GM12878 (cell line): ENCODE results near the gene NAT8. TPM values are rescaled to one million over a fixed set of nuclear protein-coding genes. Genes with fewer than 3 reads are reported as not detected.
"Not testable (repeated sequence)": the region's sequence is repeated elsewhere in the genome, so short reads cannot be mapped to it uniquely, and the experiment has no call there.

Experiments
- ATAC-seq: fragments of 200-7000 bp; cut with Tn5 transposase; 3 replicates; pipeline ENCODE4 v1.9.1; 2020; ENCODE audit warnings: mild to moderate bottlenecking, moderate library complexity
- BruUV-seq: library from RNA; stranded (reverse); fragments of 400-500 nt; replicated peaks from 2 replicates; lab custom pipeline; 2021; lab: Mats Ljungman, UMichigan
- CTCF ChIA-PET: fragments of 300-600 bp; sonication (Branson Sonifier 250); formaldehyde crosslinking; extraction: SDS; loops from one replicate; lab custom pipeline; 2021; ENCODE audit warnings: inconsistent platforms; lab: Yijun Ruan, JAX
- POLR2A ChIA-PET: fragments of 350-600 bp; formaldehyde crosslinking; extraction: SDS; loops from one replicate; lab custom pipeline; 2021; ENCODE audit warnings: inconsistent platforms; lab: Charles Lee
- RAD21 ChIA-PET: fragments of 300-600 bp; sonication (Branson Sonifier 250); formaldehyde crosslinking; loops from one replicate; lab custom pipeline; 2023; ENCODE audit warnings: antibody characterized with exemption; ENCODE audit not compliant: unreplicated experiment; lab: Charles Lee
- SMC1A ChIA-PET: fragments of 300-600 bp; sonication (Branson Sonifier 250); formaldehyde crosslinking; loops from one replicate; lab custom pipeline; 2023; ENCODE audit not compliant: unreplicated experiment, uncharacterized antibody; lab: Charles Lee
- DNase-seq: peaks from one replicate; pipeline ENCODE4 v3.0.0-alpha.2; 2011; ENCODE audit warnings: low read depth, low spot score
- FAIRE-seq: peaks from 3 replicates; lab custom pipeline; 2011; peaks lifted over from hg19 to GRCh38; lab: Jason Lieb, UNC
- H2AFZ ChIP-seq: 2 replicates; pipeline ENCODE4 v1.6.0; 2011; ENCODE audit warnings: low read depth, low read length, control low read depth; ENCODE audit not compliant: control insufficient read depth
- H3K27ac ChIP-seq: 2 replicates; pipeline ENCODE4 v1.5.1; 2011; ENCODE audit warnings: control low read depth; ENCODE audit not compliant: control insufficient read depth, insufficient read depth
- H3K27me3 ChIP-seq, 2 experiments: replicated peaks in 1 of 2; 2 replicates each; pipeline versions ENCODE4 v1.6.0 to v1.6.1; 2011; ENCODE audit warnings: low read length in 1 of 2; ENCODE audit not compliant: control insufficient read depth in 2 of 2, insufficient read depth in 2 of 2
- H3K36me3 ChIP-seq, 2 experiments: 2 replicates each; pipeline ENCODE4 v1.5.1; 2011; ENCODE audit warnings: low read length in 1 of 2; ENCODE audit not compliant: control insufficient read depth in 2 of 2, insufficient read depth in 2 of 2
- H3K4me1 ChIP-seq: 2 replicates; pipeline ENCODE4 v1.6.1; 2011; ENCODE audit warnings: mild to moderate bottlenecking, low read length, moderate library complexity, mixed read lengths; ENCODE audit not compliant: control insufficient read depth, insufficient read depth
- H3K4me2 ChIP-seq: 2 replicates; pipeline ENCODE4 v1.6.0; 2011; ENCODE audit warnings: control low read depth; ENCODE audit not compliant: control insufficient read depth, insufficient read depth
- H3K4me3 ChIP-seq: fragments of 200-600 bp; sonication (generic); 2 replicates; pipeline ENCODE4 v1.5.1; 2016
- H3K79me2 ChIP-seq: 2 replicates; pipeline ENCODE4 v1.6.0; 2011; ENCODE audit warnings: low read length; ENCODE audit not compliant: control insufficient read depth, insufficient read depth
- H3K9ac ChIP-seq: 2 replicates; pipeline ENCODE4 v1.8.0; 2011; ENCODE audit warnings: low read length, control low read depth, mixed read lengths; ENCODE audit not compliant: control insufficient read depth, insufficient read depth
- H3K9me3 ChIP-seq: replicated peaks from 3 replicates; pipeline ENCODE4 v1.5.1; 2011; ENCODE audit warnings: mild to moderate bottlenecking, low read length; ENCODE audit not compliant: control insufficient read depth, insufficient read depth
- H4K20me1 ChIP-seq: 2 replicates; pipeline ENCODE4 v1.6.0; 2011; ENCODE audit not compliant: control insufficient read depth, insufficient read depth
- ATF2 ChIP-seq: IDR thresholded peaks from 2 replicates; pipeline ENCODE4 v1.6.1; 2012; ENCODE audit warnings: low read length, inconsistent platforms
- ATF7 ChIP-seq: fragments of 450-650 bp; IDR thresholded peaks from 2 replicates; pipeline ENCODE4 v1.6.1; 2016; ENCODE audit warnings: low read depth, mild to moderate bottlenecking
- IRF4 ChIP-seq: IDR thresholded peaks from 2 replicates; pipeline ENCODE4 v1.6.1; 2011; ENCODE audit warnings: low read depth, low read length
- JUNB ChIP-seq: IDR thresholded peaks from 2 replicates; pipeline ENCODE4 v1.6.1; 2016; ENCODE audit warnings: antibody characterized with exemption, mild to moderate bottlenecking
- NBN ChIP-seq: fragments of 450-650 bp; IDR thresholded peaks from 2 replicates; pipeline ENCODE4 v1.6.1; 2016
- RUNX3 ChIP-seq: IDR thresholded peaks from 2 replicates; pipeline ENCODE4 v1.6.1; 2012; ENCODE audit warnings: low read length, inconsistent platforms
- ZNF384 ChIP-seq: IDR thresholded peaks from 2 replicates; pipeline ENCODE4 v1.6.1; 2012; ENCODE audit warnings: low read depth, mild to moderate bottlenecking, low read length, improper control_type of control experiment, borderline replicate concordance
- WGBS: methylation state at CpG from one replicate; pipeline ENCODE4 v1.1.6; 2016; ENCODE audit warnings: low lambda C conversion rate; ENCODE audit not compliant: insufficient replicate concordance, insufficient coverage; ENCODE audit errors: missing lambda C conversion rate; 5-methylcytosine and 5-hydroxymethylcytosine counted together
- in situ Hi-C: fragments of 300-500 bp; cut with MboI; formaldehyde crosslinking; loops from 9 replicates; pipeline ENCODE4 v1.14.3; 2018; ENCODE audit warnings: mixed read lengths
- intact Hi-C: fragments of 100-400 bp; cut with micrococcal nuclease; formaldehyde crosslinking; loops from one replicate; pipeline ENCODE4 v1.14.2; 2022; ENCODE audit not compliant: unreplicated experiment
- polyA plus RNA-seq, 11 experiments: library from polyadenylated mRNA; depleted of rRNA in 4 of 11; unstranded in 6 of 11; stranded (reverse) in 5 of 11; fragments of >200 nt; fragmentation: Nextera tagmentation in 4 of 11; fragmentation: Illumina TruSeq in 1 of 11; extraction: Ambion mirVana in 4 of 11; extraction: Trizol in 1 of 11; gene quantifications; 1 replicate in 1 of 11; 2 replicates in 10 of 11; pipeline versions ENCODE4 v1.2.1 to v1.2.3, GENCODE V29; 2011 to 2016; ENCODE audit warnings: inconsistent platforms in 2 of 11, missing spikeins in 2 of 11, low read depth in 1 of 11
- total RNA-seq, 4 experiments: library from RNA; depleted of rRNA in 3 of 4; stranded (reverse); fragments of >200 nt in 3 of 4; fragmentation: Illumina TruSeq in 1 of 4; extraction: Trizol in 1 of 4; gene quantifications; 2 replicates each; pipeline versions ENCODE4 v1.2.1 to v1.2.3, GENCODE V29; 2013 to 2021

NAT8 gene
- total and polyA plus RNA-seq, 10 of the 15 experiments (the other 5 are each of a cell fraction or from before 2014, with no cell fraction given) = not detected

DNA sequence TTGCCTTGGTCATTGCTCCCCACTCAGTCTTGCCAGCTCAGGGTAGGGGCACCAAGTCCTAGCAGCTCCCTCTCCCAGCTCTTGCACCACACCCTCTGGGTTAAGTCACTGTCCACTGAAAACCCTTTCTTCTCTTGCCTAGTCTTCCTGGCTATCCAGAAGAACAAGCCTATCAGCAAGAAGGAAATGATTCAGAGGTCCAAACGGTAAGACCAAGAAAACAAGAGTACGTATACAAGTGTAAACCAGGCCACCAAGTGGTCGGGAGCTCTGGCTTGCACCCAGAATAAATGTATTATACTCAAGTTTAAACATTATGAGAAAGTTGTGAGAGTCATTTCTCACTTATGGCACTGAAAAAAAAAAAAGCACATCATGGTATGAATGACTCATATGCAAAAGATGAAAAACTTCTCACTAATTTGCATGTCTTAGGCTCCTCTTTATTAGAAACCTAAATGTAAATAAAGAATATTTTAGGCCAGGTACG lies 39.1 kb downstream of the NAT8 start:
- FAIRE-seq (peak; percentile 76), ATAC-seq (peak; percentile 93)
- CTCF ChIA-PET = interaction anchor here (0.5 to 1.5 kb wide), 2 partner anchors 42 to 216 kb away, joined by 3 to 4 read pairs; no protein-coding TSS in a partner anchor

More for the DNA sequence above, 39.1 kb downstream of the NAT8 start:
- in situ Hi-C loops, H4K20me1 ChIP-seq, H3K36me3 ChIP-seq, H3K4me1 ChIP-seq, BruUV-seq, H3K9ac ChIP-seq, H3K4me3 ChIP-seq, H3K79me2 ChIP-seq, H3K27me3 ChIP-seq, H2AFZ ChIP-seq, H3K9me3 ChIP-seq, RAD21 ChIA-PET, POLR2A ChIA-PET: not testable (repeated sequence)
- DNase-seq = peak; percentile 21
- Histone ChIP-seq H3K4me2 (peak overlapping the region; percentile 22; the same call in 1 of the 2 replicates), H3K27ac (peak overlapping the region; percentile 37; the same call in 1 of the 2 replicates)
- WGBS = 14% methylated on average over 4 of the region's 4 CpGs
- intact Hi-C loops = loop anchor here (10.0 kb wide), 1 partner anchor 218 kb away; the partner anchor contains the start of gene ALMS1
- TF ChIP-seq ATF2 (peak; percentile 54), ZNF384 (peak; percentile 71), JUNB (peak; percentile 73), RUNX3 (peak; percentile 6; the same call in 1 of the 2 replicates), IRF4 (0 out of 2 replicates have a peak, but pooled peaks have one; percentile 22), ATF7 (peak; percentile 49; the same call in 1 of the 2 replicates), NBN (0 out of 2 replicates have a peak, but pooled peaks have one; percentile 26)
- SMC1A ChIA-PET = interaction anchor here (0.6 to 1.3 kb wide), 3 partner anchors 12 to 30 kb away, joined by 3 read pairs; no protein-coding TSS in a partner anchor
